ENCODE measurements around the gene RMI2.
"Not testable (repeated sequence)": the region's sequence is repeated elsewhere in the genome, so short reads cannot be mapped to it uniquely, and the experiment has no call there.

Gene RMI2

GRCh38 chr16:11345040-11345862, at the start of gene RMI2:
Gene RMI2, plus strand, starts transcription at chr16:11345459. Its CDS starts 13 bp downstream, at chr16:11345472.
- DNase-seq, result peak; percentile 91

DNA sequence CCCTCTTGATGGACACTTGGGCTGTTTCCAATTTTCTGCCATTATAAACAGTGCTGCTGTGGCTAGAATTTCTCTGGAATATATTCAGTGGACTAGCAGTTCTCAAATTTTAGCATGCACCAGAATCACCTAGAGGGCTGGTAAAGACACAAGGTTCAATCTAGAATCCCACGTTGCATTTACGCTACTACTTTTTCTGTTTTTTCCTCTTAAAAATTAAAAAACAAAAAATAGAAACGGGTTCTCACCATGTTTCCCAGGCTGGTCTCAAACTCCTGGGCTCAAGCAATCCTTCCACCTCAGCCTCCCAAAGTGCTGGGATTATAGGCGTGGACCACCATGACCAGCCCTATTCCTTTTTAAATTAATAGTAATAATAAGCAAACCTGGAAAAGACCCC, 49.6 kb upstream of the RMI2 start:
- no peak for DNase-seq

- no peak for DNase-seq
Measured at GRCh38 chr16:11296351-11296705, 48.9 kb upstream of the RMI2 start.

DNA sequence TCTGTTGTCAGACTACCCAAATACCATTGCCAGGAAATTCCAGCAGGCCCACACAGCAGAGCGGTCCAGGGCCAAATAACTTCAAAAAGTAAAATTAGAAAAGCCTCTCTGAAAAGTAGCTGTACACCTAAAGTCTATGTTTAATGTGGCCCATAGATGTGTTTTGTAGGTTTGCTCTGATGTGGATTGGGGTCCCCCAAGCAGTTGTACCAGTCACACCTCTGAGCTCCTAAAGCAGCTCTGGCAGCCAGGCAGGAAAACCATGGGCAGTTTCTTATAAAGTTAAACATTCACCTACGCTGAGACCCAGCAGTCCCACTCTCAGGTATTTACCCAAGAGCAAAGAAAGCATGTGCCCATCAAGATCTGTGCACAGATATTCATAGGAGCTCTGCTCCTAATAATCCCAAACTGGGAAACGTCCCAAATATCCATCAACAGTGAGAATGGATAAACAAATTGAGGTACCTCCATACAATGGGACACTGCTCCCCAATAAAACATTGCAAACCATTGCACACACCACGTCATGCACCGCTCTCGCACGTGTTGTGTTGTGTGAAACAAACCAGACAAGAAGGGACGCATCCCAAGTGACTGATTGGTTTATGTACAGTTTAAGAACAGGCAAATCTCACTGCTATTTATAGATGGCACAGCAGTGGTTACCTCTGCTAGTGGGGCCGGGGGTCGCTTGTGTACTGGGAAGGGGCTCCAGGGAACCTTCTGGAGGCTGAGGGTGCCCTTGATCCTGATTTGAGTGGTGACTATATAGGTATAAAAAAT, 48.4 kb upstream of the RMI2 start:
- DNase-seq, result peak; percentile 28

DNA sequence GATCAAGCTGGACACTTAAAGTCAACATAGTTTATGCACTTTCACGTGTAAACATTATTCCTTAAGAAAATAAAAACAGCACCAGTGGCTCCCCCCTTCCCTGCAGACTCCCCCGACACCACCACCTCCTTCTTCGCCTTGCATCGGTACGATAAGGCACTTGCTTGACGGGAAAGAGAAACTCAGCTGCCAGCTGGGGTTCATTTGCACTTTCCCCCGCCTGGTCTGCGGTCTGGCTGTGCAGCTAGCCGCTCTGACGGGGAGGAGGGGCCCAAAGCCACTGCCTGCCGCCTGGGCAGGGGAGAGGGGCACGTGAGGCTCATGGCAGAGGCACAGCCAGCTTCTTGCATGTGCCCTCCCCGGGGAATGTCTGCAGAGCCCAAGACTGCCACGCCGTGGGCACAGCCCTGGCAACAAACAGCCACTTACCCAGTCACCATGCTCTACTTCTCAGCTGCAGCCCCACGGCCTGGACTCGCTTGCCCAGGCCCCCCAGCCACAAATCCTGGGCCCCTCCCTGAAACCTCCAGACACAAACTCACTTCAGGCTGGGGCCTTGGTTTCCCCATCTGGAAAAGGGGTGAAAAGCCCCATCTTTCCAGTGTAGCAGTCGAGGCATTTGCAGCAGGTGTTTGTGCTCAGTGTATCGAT, 47.6 kb upstream of the RMI2 start:
- peak; percentile 88 for DNase-seq

DNA sequence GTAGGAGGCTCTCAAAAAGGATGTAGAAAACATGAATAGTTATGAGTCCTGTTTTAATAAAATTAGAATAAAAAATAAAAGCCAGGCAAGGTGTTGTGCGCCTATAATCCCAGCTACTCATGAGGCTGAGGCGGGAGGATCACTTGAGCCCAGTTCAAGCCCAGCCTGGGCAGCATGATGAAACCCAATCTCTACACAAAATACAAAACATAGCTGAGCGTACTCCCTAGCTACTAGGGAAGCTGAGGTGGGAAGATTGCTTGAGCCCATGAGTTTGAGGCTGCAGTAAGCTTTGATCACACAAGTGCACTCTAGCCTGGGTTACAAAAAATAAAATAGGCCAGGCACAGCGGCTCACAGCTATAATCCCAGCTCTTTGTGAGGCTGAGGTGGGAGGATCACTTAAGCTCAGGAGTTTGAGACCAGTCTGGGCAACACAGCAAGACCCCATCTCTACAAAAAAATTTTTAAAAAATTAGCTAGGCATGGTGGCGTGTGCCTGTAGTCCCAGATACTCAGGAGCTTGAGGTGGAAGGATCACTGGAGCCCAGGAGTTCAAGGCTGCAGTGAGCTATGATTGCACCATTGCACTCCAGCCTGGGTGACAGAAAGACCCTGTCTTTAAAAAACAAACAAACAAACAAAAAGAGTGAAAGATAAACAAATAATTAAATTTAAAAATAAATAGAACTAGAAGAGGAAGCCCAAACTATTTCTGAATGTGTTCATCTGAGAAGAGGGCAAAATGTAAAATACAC, 46.9 kb upstream of the RMI2 start:
- DNase-seq, result no peak

GRCh38 chr16:11298950-11299547, 46.2 kb upstream of the RMI2 start:
- not testable (repeated sequence) for DNase-seq

- DNase-seq, result no peak
Measured at GRCh38 chr16:11299865-11300559, 45.2 kb upstream of the RMI2 start.

- DNase-seq, result no peak
Measured at GRCh38 chr16:11300560-11300892, 44.7 kb upstream of the RMI2 start.

DNA sequence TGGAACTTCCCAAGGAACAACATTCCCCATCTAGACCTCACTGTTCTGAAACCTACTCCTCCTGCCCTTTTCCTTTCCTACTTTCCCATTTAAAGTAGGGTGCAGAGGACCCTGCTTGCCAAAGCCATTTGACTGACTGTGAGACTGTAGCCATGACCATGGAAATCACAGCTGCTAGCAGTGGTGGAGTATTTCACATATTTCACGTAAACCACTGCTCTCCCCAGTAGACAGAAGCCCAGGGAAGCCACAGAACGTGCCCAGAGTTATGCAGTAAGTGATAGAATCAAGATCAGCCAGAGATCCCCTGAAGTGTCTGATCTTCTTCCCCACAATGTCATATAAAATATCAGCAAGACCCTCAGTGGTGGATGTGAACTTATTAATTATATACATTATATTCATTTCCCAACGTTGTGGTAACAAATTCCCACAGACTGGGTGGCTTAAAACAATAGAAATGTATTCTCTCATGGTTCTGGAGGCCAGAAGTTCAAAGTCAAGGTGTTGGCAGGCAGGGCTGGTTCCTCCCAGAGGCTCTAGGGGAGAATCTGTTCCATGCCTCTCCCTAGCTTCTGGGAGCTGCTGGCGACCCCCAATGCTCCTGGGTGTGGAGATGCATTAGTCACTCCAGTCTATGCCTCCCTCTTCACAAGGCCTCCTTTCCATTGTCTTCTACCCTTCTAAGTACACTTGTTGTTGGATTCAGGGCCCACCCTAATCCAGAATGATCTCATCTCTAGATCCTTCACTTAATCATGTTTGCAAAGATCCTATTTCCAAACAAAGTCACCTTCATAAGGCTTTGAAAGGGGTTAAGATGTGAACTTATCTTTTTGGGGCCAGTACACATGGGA, 43.4 kb upstream of the RMI2 start:
- no peak for DNase-seq

GRCh38 chr16:11302977-11303376, 42.3 kb upstream of the RMI2 start:
- no peak for DNase-seq

DNA sequence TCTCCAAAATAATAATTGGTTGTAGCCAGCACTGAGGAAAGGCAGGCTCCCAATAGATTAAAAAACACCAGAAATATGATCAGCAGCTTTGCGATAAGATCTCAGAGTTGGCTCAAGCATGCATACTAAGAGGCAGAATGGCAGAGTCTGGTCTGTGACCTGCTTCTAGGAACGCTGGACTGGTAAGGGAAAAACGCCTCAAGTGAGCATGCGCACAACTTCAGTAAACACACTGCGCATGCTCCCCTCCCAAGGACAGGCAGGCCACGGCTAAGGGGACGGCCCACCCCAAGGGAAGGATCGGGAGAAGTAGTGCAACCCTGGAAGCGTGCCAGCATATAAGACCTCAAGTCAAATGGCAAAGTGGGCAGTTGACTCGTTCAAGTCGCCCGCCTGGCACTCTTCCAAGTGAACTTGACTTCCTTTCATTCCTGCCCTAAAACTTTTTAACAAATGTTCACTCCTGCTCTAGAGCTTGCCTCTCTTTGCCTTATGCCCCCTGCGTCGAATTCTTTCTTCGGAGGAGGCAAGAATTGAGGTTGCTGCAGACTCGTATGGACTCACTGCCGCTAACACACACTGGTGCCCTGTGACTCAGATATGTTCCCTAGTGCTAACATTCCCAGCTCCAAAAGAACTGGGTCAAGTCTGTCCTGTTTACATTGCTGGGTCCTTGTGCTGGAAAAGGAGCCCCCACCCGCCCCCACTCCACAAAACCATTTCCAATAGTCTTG, 41.7 kb upstream of the RMI2 start:
- peak; percentile 53 for DNase-seq

GRCh38 chr16:11306381-11306780, 38.9 kb upstream of the RMI2 start:
- no peak for DNase-seq

DNA sequence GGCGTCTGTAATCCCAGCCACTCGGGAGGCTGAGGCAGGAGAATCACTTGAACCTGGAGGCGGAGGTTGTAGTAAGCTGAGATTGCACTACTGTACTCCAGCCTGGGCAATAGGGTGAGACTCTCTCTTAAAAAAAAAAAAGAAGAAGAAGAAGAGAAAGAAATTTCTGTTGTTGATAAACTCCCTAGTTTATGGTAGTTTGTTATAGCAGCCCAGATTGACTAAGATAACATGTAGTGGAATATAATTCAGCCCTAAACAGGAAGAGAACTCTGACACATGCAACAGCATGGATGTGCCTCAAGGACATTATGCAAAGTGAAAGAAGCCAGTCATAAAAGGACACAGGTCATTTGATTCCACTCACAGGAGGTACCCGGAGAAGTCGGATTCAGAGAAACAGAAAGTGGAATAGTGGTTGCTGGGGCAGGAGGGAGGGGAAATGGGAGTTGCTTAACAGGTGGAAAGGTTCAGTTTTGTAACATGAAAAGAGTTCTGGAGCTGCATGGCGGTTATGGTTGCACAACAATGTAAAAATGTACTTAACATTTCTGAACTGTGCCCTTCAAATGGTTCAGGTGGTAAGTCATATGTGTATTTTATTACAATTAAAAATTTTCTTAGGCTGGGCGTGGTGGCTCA, 38.1 kb upstream of the RMI2 start:
- DNase-seq, result no peak

GRCh38 chr16:11307639-11308492, 37.4 kb upstream of the RMI2 start:
- no peak for DNase-seq

GRCh38 chr16:11308493-11309283, 36.6 kb upstream of the RMI2 start:
- no peak for DNase-seq

GRCh38 chr16:11309895-11310633, 35.2 kb upstream of the RMI2 start:
- DNase-seq, result no peak

Measured in NCI-H526 treated with DMSO at 0.1 percent for 48 hours (cell line).